LNCAP (cell line): ENCODE data around the gene OR2T12.

Experiments used
- CTCF ChIP-seq: fragments of 450-650 bp; IDR thresholded peaks from 2 replicates; pipeline ENCODE4 v1.5.1; 2017; ENCODE audit warnings: mild to moderate bottlenecking

Gene OR2T12

GRCh38 chr1:248268178-248268577 is 35.0 kb downstream of the OR2T12 start:
- TF ChIP-seq CTCF: no peak

DNA sequence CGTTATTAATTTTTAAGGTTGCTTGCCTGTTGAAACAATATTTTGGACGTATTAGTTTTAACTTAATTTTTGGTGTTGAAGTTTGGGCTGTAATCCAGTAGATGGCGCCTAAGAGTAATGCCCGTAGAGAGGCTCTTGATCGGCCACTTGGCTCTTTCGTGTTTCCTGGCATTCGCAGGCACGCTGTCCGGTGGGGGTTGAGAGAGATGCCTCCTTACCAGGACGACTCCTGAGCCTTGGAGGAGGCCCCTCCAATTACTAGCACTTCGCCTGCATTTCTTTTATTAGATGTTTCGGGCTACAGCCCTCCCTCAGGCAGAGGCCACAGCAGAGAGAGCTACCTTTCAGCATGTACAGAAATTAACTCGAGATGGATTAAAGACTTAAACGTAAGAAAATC is 60.0 kb downstream of the OR2T12 start:
- TF ChIP-seq CTCF: peak; percentile 89
